Stimulated activated CD4-positive, alpha-beta T cell treated with anti-CD3 and anti-CD28 coated beads, Interleukin-4, amount 100 ng/mL, for 4 hours (primary cell): ENCODE data around the gene NABP2.
"Not testable (repeated sequence)": the region's sequence is repeated elsewhere in the genome, so short reads cannot be mapped to it uniquely, and the experiment has no call there.

ENCODE experiments used
- DNase-seq, 2 experiments: peaks; one replicate each; pipeline ENCODE4 v3.0.0-alpha.2; 2020

Gene NABP2

GRCh38 chr12:56224102-56224701 lies at the start of gene NABP2:
NABP2 (plus strand) TSS chr12:56224342; CDS start chr12:56224857, 515 bp downstream.
- DNase-seq = peak; percentile 88 to 93

- DNase-seq = no peak
Measured at GRCh38 chr12:56178347-56178746, 45.8 kb upstream of the NABP2 start.

- DNase-seq = no peak
Measured at GRCh38 chr12:56186957-56187356, 37.2 kb upstream of the NABP2 start.

- no peak for DNase-seq
Measured at GRCh38 chr12:56188131-56188777, 35.9 kb upstream of the NABP2 start.

- DNase-seq = peak in 1 of 2 experiments; percentile 1
Measured at GRCh38 chr12:56188778-56189098, 35.4 kb upstream of the NABP2 start.

GRCh38 chr12:56189099-56189917 lies 34.8 kb upstream of the NABP2 start, which contains the start of gene SMARCC2:
SMARCC2 (minus strand) TSS chr12:56189483; CDS start chr12:56189461, 22 bp downstream.
- peak; percentile 78 to 83 for DNase-seq

GRCh38 chr12:56189918-56190694 lies 34.0 kb upstream of the NABP2 start:
- peak; percentile 77 to 89 for DNase-seq

GRCh38 chr12:56190695-56191155 lies 33.4 kb upstream of the NABP2 start:
- DNase-seq = no peak

- no peak for DNase-seq
Measured at GRCh38 chr12:56192582-56192981, 31.6 kb upstream of the NABP2 start.

GRCh38 chr12:56193025-56193578 lies 31.0 kb upstream of the NABP2 start:
- peak; percentile 55 to 64 for DNase-seq

GRCh38 chr12:56196818-56197550 lies 27.2 kb upstream of the NABP2 start:
- not testable (repeated sequence) for DNase-seq

- no peak for DNase-seq
Measured at GRCh38 chr12:56197921-56198635, 26.1 kb upstream of the NABP2 start.

GRCh38 chr12:56198836-56199235 lies 25.3 kb upstream of the NABP2 start:
- no peak for DNase-seq

- no peak for DNase-seq
Measured at GRCh38 chr12:56202366-56202765, 21.8 kb upstream of the NABP2 start.

GRCh38 chr12:56202838-56203237 lies 21.3 kb upstream of the NABP2 start:
- DNase-seq = no peak

- no peak for DNase-seq
Measured at GRCh38 chr12:56204275-56204674, 19.9 kb upstream of the NABP2 start.

- DNase-seq = no peak
Measured at GRCh38 chr12:56205445-56205844, 18.7 kb upstream of the NABP2 start.

- DNase-seq = peak; percentile 14 to 24
Measured at GRCh38 chr12:56206452-56207166, 17.5 kb upstream of the NABP2 start.

GRCh38 chr12:56208006-56208405 lies 16.1 kb upstream of the NABP2 start:
- no peak for DNase-seq

- DNase-seq = no peak
Measured at GRCh38 chr12:56212361-56212760, 11.8 kb upstream of the NABP2 start.

- DNase-seq = no peak
Measured at GRCh38 chr12:56213878-56214277, 10.3 kb upstream of the NABP2 start.
